ENCODE results near the gene VSIG1.

VSIG1 gene

GRCh38 chrX:108044554-108045256 is at the start of gene VSIG1:
VSIG1 (plus strand) TSS chrX:108045065; CDS start chrX:108045131, 66 bp downstream.
- no peak for DNase-seq (ENCODE audit: low read depth)

GRCh38 chrX:107996124-107996523 is 48.7 kb upstream of the VSIG1 start:
- DNase-seq (ENCODE audit: low read depth) = no peak

GRCh38 chrX:108000751-108001150 is 44.1 kb upstream of the VSIG1 start:
- DNase-seq (ENCODE audit: low read depth) = no peak

- DNase-seq (ENCODE audit: low read depth) = peak; percentile 52
These were observed 43.5 kb upstream of the VSIG1 start for GRCh38 chrX:108001218-108001814.

- no peak for DNase-seq (ENCODE audit: low read depth)
These were observed 26.0 kb upstream of the VSIG1 start for GRCh38 chrX:108018656-108019381.

GRCh38 chrX:108019382-108019875 is 25.4 kb upstream of the VSIG1 start:
- DNase-seq (ENCODE audit: low read depth) = no peak

- DNase-seq (ENCODE audit: low read depth) = peak; percentile 19
These were observed 24.2 kb upstream of the VSIG1 start for GRCh38 chrX:108020631-108021030.

GRCh38 chrX:108022491-108023089 is 22.3 kb upstream of the VSIG1 start:
- no peak for DNase-seq (ENCODE audit: low read depth)

- DNase-seq (ENCODE audit: low read depth) = no peak
These were observed 19.5 kb upstream of the VSIG1 start for GRCh38 chrX:108025376-108025775.

- no peak for DNase-seq (ENCODE audit: low read depth)
These were observed 18.8 kb upstream of the VSIG1 start for GRCh38 chrX:108025954-108026600.

GRCh38 chrX:108028854-108029253 is 16.0 kb upstream of the VSIG1 start:
- DNase-seq (ENCODE audit: low read depth) = no peak

- no peak for DNase-seq (ENCODE audit: low read depth)
These were observed 14.7 kb upstream of the VSIG1 start for GRCh38 chrX:108029928-108030711.

GRCh38 chrX:108032944-108033343 is 11.9 kb upstream of the VSIG1 start:
- no peak for DNase-seq (ENCODE audit: low read depth)

- no peak for DNase-seq (ENCODE audit: low read depth)
These were observed 11.0 kb upstream of the VSIG1 start for GRCh38 chrX:108033890-108034289.

GRCh38 chrX:108034725-108035124 is 10.1 kb upstream of the VSIG1 start:
- DNase-seq (ENCODE audit: low read depth) = no peak

GRCh38 chrX:108036298-108036973 is 8.4 kb upstream of the VSIG1 start:
- DNase-seq (ENCODE audit: low read depth) = peak; percentile 6

- no peak for DNase-seq (ENCODE audit: low read depth)
These were observed 4.8 kb downstream of the VSIG1 start for GRCh38 chrX:108049649-108050048.

GRCh38 chrX:108053218-108053617 is 8.4 kb downstream of the VSIG1 start:
- no peak for DNase-seq (ENCODE audit: low read depth)

GRCh38 chrX:108055546-108055945 is 10.7 kb downstream of the VSIG1 start:
- DNase-seq (ENCODE audit: low read depth) = no peak

GRCh38 chrX:108059801-108060200 is 14.9 kb downstream of the VSIG1 start:
- DNase-seq (ENCODE audit: low read depth) = no peak

GRCh38 chrX:108064001-108064400 is 19.1 kb downstream of the VSIG1 start:
- no peak for DNase-seq (ENCODE audit: low read depth)
